ENCODE results near the gene TCF7L1.

DNA sequence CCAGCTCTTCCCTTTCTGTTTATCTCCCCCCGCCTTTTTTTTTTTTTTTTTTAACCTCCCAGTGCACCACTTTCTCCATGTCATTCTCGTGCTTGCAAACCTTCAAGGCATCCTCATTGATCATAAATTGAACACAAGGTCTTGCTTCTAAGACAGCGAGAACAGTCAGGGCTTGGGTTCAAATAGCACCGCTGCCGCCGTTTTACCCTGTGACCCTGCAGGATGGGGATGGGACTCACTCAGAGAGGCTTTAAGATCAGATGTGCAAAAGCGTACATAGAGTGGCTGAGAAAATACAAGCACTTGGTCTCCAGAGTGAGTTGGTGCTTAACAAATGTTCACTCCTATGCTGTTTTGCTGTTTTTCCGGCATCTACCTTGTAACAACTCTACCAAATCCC is 93.6 kb downstream of the TCF7L1 start:
- TF ChIP-seq, protein P1, sequence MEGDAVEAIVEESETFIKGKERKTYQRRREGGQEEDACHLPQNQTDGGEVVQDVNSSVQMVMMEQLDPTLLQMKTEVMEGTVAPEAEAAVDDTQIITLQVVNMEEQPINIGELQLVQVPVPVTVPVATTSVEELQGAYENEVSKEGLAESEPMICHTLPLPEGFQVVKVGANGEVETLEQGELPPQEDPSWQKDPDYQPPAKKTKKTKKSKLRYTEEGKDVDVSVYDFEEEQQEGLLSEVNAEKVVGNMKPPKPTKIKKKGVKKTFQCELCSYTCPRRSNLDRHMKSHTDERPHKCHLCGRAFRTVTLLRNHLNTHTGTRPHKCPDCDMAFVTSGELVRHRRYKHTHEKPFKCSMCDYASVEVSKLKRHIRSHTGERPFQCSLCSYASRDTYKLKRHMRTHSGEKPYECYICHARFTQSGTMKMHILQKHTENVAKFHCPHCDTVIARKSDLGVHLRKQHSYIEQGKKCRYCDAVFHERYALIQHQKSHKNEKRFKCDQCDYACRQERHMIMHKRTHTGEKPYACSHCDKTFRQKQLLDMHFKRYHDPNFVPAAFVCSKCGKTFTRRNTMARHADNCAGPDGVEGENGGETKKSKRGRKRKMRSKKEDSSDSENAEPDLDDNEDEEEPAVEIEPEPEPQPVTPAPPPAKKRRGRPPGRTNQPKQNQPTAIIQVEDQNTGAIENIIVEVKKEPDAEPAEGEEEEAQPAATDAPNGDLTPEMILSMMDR (IDR thresholded peaks at IDR 0.05; ENCODE audit: extremely low read depth in 1 of 2, insufficient read depth in 1 of 2, low read depth in 1 of 2, low read length in 2 of 2): no peak
- TF ChIP-seq POLR2A (IDR thresholded peaks at IDR 0.05; ENCODE audit: low read depth, low read length): no peak

All from endothelial cell of umbilical vein (primary cell).